ENCODE results near the gene CASQ2.

- TF ChIP-seq CTCF (IDR thresholded peaks at IDR 0.05) (no peak), EZH2 (IDR thresholded peaks at IDR 0.05; ENCODE audit: borderline replicate concordance, insufficient read depth, low read depth, low read length, poor library complexity, severe bottlenecking) (no peak)
Observed at GRCh38 chr1:115666702-115667101, 101.8 kb downstream of the CASQ2 start.
